IPS-NIHi11 (cell line): ENCODE results near the gene CNTNAP2.

Experiments
- DNase-seq: peaks from one replicate; pipeline ENCODE4 v3.0.0; 2012; ENCODE audit warnings: mixed read lengths, low spot score

CNTNAP2 gene

GRCh38 chr7:148105853-148106252 lies 1989.3 kb downstream of the CNTNAP2 start:
- no peak for DNase-seq

- no peak for DNase-seq
These were observed 1991.0 kb downstream of the CNTNAP2 start for GRCh38 chr7:148107443-148108127.

- DNase-seq, result no peak
These were observed 1991.8 kb downstream of the CNTNAP2 start for GRCh38 chr7:148108381-148108780.

- DNase-seq, result no peak
These were observed 1993.7 kb downstream of the CNTNAP2 start for GRCh38 chr7:148110097-148110868.

GRCh38 chr7:148114804-148115203 lies 1998.2 kb downstream of the CNTNAP2 start:
- DNase-seq, result no peak

- peak; percentile 32 for DNase-seq
These were observed 1998.7 kb downstream of the CNTNAP2 start for GRCh38 chr7:148115308-148115707.

- no peak for DNase-seq
These were observed 1999.6 kb downstream of the CNTNAP2 start for GRCh38 chr7:148116195-148116594.

GRCh38 chr7:148116829-148117403 lies 2000.3 kb downstream of the CNTNAP2 start:
- DNase-seq, result no peak

- no peak for DNase-seq
These were observed 2001.8 kb downstream of the CNTNAP2 start for GRCh38 chr7:148118371-148118770.

GRCh38 chr7:148121401-148121800 lies 2004.8 kb downstream of the CNTNAP2 start:
- DNase-seq, result no peak

GRCh38 chr7:148121847-148122246 lies 2005.2 kb downstream of the CNTNAP2 start:
- DNase-seq, result no peak

GRCh38 chr7:148124477-148124876 lies 2007.9 kb downstream of the CNTNAP2 start:
- DNase-seq, result no peak

- DNase-seq, result no peak
These were observed 2010.8 kb downstream of the CNTNAP2 start for GRCh38 chr7:148127374-148127773.

- DNase-seq, result no peak
These were observed 2012.4 kb downstream of the CNTNAP2 start for GRCh38 chr7:148129023-148129422.

GRCh38 chr7:148135116-148135515 lies 2018.5 kb downstream of the CNTNAP2 start:
- no peak for DNase-seq

- DNase-seq, result no peak
These were observed 2019.4 kb downstream of the CNTNAP2 start for GRCh38 chr7:148135997-148136396.

GRCh38 chr7:148142660-148143248 lies 2026.2 kb downstream of the CNTNAP2 start:
- peak; percentile 37 for DNase-seq

- no peak for DNase-seq
These were observed 2028.2 kb downstream of the CNTNAP2 start for GRCh38 chr7:148144827-148145226.

- no peak for DNase-seq
These were observed 2029.7 kb downstream of the CNTNAP2 start for GRCh38 chr7:148146346-148146745.

- no peak for DNase-seq
These were observed 2030.8 kb downstream of the CNTNAP2 start for GRCh38 chr7:148147438-148147837.

- DNase-seq, result no peak
These were observed 2031.9 kb downstream of the CNTNAP2 start for GRCh38 chr7:148148456-148148855.

GRCh38 chr7:148149730-148150129 lies 2033.1 kb downstream of the CNTNAP2 start:
- no peak for DNase-seq

- no peak for DNase-seq
These were observed 2035.2 kb downstream of the CNTNAP2 start for GRCh38 chr7:148151778-148152177.
